K562 (cell line): ENCODE data around the gene PGP. TPM values are rescaled to one million over a fixed set of nuclear protein-coding genes. Genes with fewer than 3 reads are reported as not detected.

Source experiments
- ATAC-seq: fragments of 200-7000 bp; cut with Tn5 transposase; 3 replicates; pipeline ENCODE4 v1.9.1; 2020; ENCODE audit warnings: moderate library complexity
- BruUV-seq: library from RNA; stranded (reverse); fragments of 400-500 nt; replicated peaks from 2 replicates; lab custom pipeline; 2021; lab: Mats Ljungman, UMichigan
- CTCF ChIA-PET: fragments of 300-600 bp; formaldehyde crosslinking; extraction: SDS; loops from one replicate; lab custom pipeline; 2021; ENCODE audit warnings: low intra/inter-chr PET ratio; lab: Yijun Ruan, JAX
- POLR2A ChIA-PET: fragments of 300-600, 350-650 bp; sonication (Branson Sonifier 250); formaldehyde crosslinking; extraction: SDS; loops from one replicate; lab custom pipeline; 2021; ENCODE audit warnings: antibody characterized with exemption, inconsistent platforms; lab: Yijun Ruan, JAX
- DNase-seq, 4 experiments: peaks; one replicate each; pipeline versions ENCODE4 v3.0.0 to v3.0.0-alpha.2; 2011 to 2018; ENCODE audit warnings: low spot score in 3 of 4, mixed read lengths in 3 of 4; ENCODE audit errors: extremely low read depth in 1 of 4
- FAIRE-seq: peaks from 2 replicates; lab custom pipeline; 2011; peaks lifted over from hg19 to GRCh38; lab: Jason Lieb, UNC
- H2AFZ ChIP-seq: 2 replicates; pipeline ENCODE4 v1.6.0; 2011; ENCODE audit warnings: low read depth, low read length, control low read depth, inconsistent platforms
- H3K27ac ChIP-seq: fragments of 200-600 bp; 3 replicates; pipeline ENCODE4 v1.8.0; 2011; ENCODE audit warnings: low read depth, mild to moderate bottlenecking, control low read depth, inconsistent platforms, low read length, moderate library complexity, mixed read lengths; ENCODE audit errors: extremely low read depth
- H3K27me3 ChIP-seq, 2 experiments: fragments of 300-600 bp in 1 of 2; 2 replicates in 1 of 2; 3 replicates in 1 of 2; pipeline versions ENCODE4 v1.6.0 to v1.8.0; 2011; ENCODE audit warnings: inconsistent platforms in 2 of 2, low read length in 2 of 2, mild to moderate bottlenecking in 1 of 2, mixed read lengths in 1 of 2, moderate library complexity in 1 of 2; ENCODE audit not compliant: control insufficient read depth in 2 of 2, insufficient read depth in 2 of 2
- H3K36me3 ChIP-seq: fragments of 300-600 bp; 3 replicates; pipeline ENCODE4 v1.8.0; 2011; ENCODE audit warnings: mild to moderate bottlenecking, low read length, inconsistent platforms; ENCODE audit not compliant: control insufficient read depth, insufficient read depth
- H3K4me1 ChIP-seq, 2 experiments: fragments of 200-600 bp in 1 of 2; replicated peaks in 1 of 2; 2 replicates in 1 of 2; 3 replicates in 1 of 2; pipeline versions ENCODE4 v1.5.1 to v1.8.0; 2011; ENCODE audit warnings: inconsistent platforms in 2 of 2, low read length in 2 of 2, mild to moderate bottlenecking in 1 of 2, mixed read lengths in 1 of 2, moderate library complexity in 1 of 2; ENCODE audit not compliant: control insufficient read depth in 2 of 2, insufficient read depth in 2 of 2
- H3K4me2 ChIP-seq: 2 replicates; pipeline ENCODE4 v1.6.1; 2011; ENCODE audit warnings: low read length, control low read depth, inconsistent platforms, mixed read lengths; ENCODE audit not compliant: insufficient read depth
- H3K4me3 ChIP-seq: fragments of 200-600 bp; sonication (generic), shearing (Covaris generic); 2 replicates; pipeline ENCODE4 v1.5.1; 2016; ENCODE audit warnings: control low read depth, inconsistent platforms
- H3K79me2 ChIP-seq: fragments of 200-600 bp; 3 replicates; pipeline ENCODE4 v1.8.0; 2011; ENCODE audit warnings: low read length, inconsistent platforms; ENCODE audit not compliant: control insufficient read depth, insufficient read depth
- H3K9ac ChIP-seq, 2 experiments: 2 replicates each; pipeline versions ENCODE4 v1.6.0 to v1.6.1; 2011; ENCODE audit warnings: low read depth in 2 of 2, low read length in 2 of 2, control low read depth in 1 of 2, inconsistent platforms in 1 of 2, mild to moderate bottlenecking in 1 of 2, mixed read lengths in 1 of 2; ENCODE audit not compliant: insufficient read depth in 1 of 2
- H3K9me1 ChIP-seq: one replicate; pipeline ENCODE4 v1.6.0; 2011; ENCODE audit warnings: inconsistent platforms, mild to moderate bottlenecking, low read length, moderate library complexity; ENCODE audit not compliant: control insufficient read depth, insufficient read depth
- H3K9me3 ChIP-seq: replicated peaks from 2 replicates; pipeline ENCODE4 v1.5.1; 2011; ENCODE audit warnings: low read depth, low read length, inconsistent platforms; ENCODE audit not compliant: control insufficient read depth, insufficient read depth
- H4K20me1 ChIP-seq: replicated peaks from 2 replicates; pipeline ENCODE4 v1.6.1; 2011; ENCODE audit warnings: low read length, inconsistent platforms, mixed read lengths; ENCODE audit not compliant: control insufficient read depth, insufficient read depth
- SAP30 ChIP-seq: fragments of 200-600 bp; sonication (generic); IDR thresholded peaks from 2 replicates; pipeline ENCODE4 v1.6.1; 2012; ENCODE audit warnings: borderline replicate concordance, low read depth, mild to moderate bottlenecking, moderate library complexity, low read length, control low read depth, inconsistent platforms; ENCODE audit not compliant: insufficient read depth, poor library complexity, severe bottlenecking
- WGBS: fragments of 100-300 bp; shearing (Covaris generic); methylation state at CpG from one replicate; pipeline ENCODE4 v1.1.6; 2016; ENCODE audit warnings: low coverage, mixed read lengths; ENCODE audit not compliant: insufficient coverage; ENCODE audit errors: missing lambda C conversion rate; 5-methylcytosine and 5-hydroxymethylcytosine counted together
- in situ Hi-C: fragments of 300-500 bp; cut with MboI; formaldehyde crosslinking; loops from 4 replicates; pipeline ENCODE4 v1.15.0; 2018; ENCODE audit warnings: inconsistent platforms, mixed read lengths
- intact Hi-C: fragments of 100-400 bp; cut with micrococcal nuclease; formaldehyde crosslinking; loops from 2 replicates; pipeline ENCODE4 v1.14.2; 2022
- polyA plus RNA-seq, 8 experiments: library from polyadenylated mRNA; depleted of rRNA in 4 of 8; stranded (reverse) in 5 of 8; unstranded in 3 of 8; fragments of >200 nt; fragmentation: Nextera tagmentation in 2 of 8; fragmentation: Illumina TruSeq in 1 of 8; extraction: Ambion mirVana in 2 of 8; extraction: Trizol in 1 of 8; gene quantifications; 2 replicates each; pipeline versions ENCODE4 v1.2.1 to v1.2.3, GENCODE V29; 2011 to 2014; ENCODE audit warnings: inconsistent platforms in 1 of 8, missing spikeins in 1 of 8
- total RNA-seq, 7 experiments: library from RNA; depleted of rRNA in 6 of 7; stranded (reverse); fragments of >200 nt in 6 of 7; fragmentation: Illumina TruSeq in 2 of 7; extraction: Trizol in 2 of 7; gene quantifications; 2 replicates each; pipeline versions ENCODE4 v1.2.1 to v1.2.3, GENCODE V29; 2011 to 2021; ENCODE audit warnings: low replicate concordance in 1 of 7
- TF ChIP-seq, protein P1 (sequence below): IDR thresholded peaks from 2 replicates; pipeline ENCODE4 v1.6.1; 2011; ENCODE audit warnings: borderline replicate concordance, low read depth, mild to moderate bottlenecking, moderate library complexity, low read length; ENCODE audit not compliant: insufficient read depth, poor library complexity, severe bottlenecking
- TF ChIP-seq, protein P2 (sequence below): sonication (generic); formaldehyde crosslinking; IDR thresholded peaks from 2 replicates; pipeline ENCODE4 v1.8.0; 2023; ENCODE audit warnings: mild to moderate bottlenecking, missing genetic modification reagents

PGP gene
- total and polyA plus RNA-seq, 9 of the 15 experiments (the other 6 are each of a cell fraction or from before 2014, with no cell fraction given), result 1.1 to 57.6 (median 19.6) TPM

DNA sequence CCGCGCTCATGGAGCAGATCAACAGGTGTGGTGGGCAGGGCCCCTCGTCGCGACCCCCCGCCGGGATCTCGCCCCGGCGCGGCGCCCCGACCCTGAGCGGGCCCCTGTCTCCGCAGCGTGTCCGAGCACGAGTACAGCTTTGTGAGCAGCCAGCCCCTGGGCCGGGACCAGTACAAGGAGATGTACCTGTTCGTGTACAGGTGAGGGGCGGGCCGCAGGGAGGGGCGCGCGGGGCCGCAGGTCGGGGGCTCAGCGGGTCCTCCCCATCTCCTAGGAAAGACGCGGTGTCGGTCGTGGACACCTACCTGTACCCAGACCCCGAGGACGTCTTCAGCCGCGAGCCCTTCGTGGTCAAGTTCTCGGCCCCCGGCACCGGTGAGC lies 22.5 kb upstream of the PGP start:
- DNase-seq, result no peak
- H3K27ac ChIP-seq, result no peak overlapping the region
- POLR2A ChIA-PET, result interaction anchor here (6.6 kb wide), 1 partner anchor 14 kb away, joined by 39 read pairs; the partner anchor contains the start of gene ECI1
- H4K20me1 ChIP-seq, result no peaks in the 10 kb centered on the region
- no peak overlapping the region for H3K4me3 ChIP-seq
- H3K9ac ChIP-seq, result no peak overlapping the region
- no peak for FAIRE-seq
- H3K36me3 ChIP-seq, result peaks cover 57% of the 10 kb centered on the region; the same call in 2 of the 3 replicates
- intact Hi-C loops, result no loop called here
- TF ChIP-seq, protein P1, sequence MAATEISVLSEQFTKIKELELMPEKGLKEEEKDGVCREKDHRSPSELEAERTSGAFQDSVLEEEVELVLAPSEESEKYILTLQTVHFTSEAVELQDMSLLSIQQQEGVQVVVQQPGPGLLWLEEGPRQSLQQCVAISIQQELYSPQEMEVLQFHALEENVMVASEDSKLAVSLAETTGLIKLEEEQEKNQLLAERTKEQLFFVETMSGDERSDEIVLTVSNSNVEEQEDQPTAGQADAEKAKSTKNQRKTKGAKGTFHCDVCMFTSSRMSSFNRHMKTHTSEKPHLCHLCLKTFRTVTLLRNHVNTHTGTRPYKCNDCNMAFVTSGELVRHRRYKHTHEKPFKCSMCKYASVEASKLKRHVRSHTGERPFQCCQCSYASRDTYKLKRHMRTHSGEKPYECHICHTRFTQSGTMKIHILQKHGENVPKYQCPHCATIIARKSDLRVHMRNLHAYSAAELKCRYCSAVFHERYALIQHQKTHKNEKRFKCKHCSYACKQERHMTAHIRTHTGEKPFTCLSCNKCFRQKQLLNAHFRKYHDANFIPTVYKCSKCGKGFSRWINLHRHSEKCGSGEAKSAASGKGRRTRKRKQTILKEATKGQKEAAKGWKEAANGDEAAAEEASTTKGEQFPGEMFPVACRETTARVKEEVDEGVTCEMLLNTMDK, result no peak
- TF ChIP-seq, protein P2, sequence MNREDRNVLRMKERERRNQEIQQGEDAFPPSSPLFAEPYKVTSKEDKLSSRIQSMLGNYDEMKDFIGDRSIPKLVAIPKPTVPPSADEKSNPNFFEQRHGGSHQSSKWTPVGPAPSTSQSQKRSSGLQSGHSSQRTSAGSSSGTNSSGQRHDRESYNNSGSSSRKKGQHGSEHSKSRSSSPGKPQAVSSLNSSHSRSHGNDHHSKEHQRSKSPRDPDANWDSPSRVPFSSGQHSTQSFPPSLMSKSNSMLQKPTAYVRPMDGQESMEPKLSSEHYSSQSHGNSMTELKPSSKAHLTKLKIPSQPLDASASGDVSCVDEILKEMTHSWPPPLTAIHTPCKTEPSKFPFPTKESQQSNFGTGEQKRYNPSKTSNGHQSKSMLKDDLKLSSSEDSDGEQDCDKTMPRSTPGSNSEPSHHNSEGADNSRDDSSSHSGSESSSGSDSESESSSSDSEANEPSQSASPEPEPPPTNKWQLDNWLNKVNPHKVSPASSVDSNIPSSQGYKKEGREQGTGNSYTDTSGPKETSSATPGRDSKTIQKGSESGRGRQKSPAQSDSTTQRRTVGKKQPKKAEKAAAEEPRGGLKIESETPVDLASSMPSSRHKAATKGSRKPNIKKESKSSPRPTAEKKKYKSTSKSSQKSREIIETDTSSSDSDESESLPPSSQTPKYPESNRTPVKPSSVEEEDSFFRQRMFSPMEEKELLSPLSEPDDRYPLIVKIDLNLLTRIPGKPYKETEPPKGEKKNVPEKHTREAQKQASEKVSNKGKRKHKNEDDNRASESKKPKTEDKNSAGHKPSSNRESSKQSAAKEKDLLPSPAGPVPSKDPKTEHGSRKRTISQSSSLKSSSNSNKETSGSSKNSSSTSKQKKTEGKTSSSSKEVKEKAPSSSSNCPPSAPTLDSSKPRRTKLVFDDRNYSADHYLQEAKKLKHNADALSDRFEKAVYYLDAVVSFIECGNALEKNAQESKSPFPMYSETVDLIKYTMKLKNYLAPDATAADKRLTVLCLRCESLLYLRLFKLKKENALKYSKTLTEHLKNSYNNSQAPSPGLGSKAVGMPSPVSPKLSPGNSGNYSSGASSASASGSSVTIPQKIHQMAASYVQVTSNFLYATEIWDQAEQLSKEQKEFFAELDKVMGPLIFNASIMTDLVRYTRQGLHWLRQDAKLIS (CRISPR knock-in tag), result no peak
- TF ChIP-seq SAP30, result no peak
- TF ChIP-seq, all 486 proteins: peak for 0
- CTCF ChIA-PET, result no interaction called here
- ATAC-seq, result no peak
- no peak overlapping the region for H3K4me2 ChIP-seq
- no peaks in the 10 kb centered on the region for H3K79me2 ChIP-seq
- no TSS peak for BruUV-seq
- peaks cover 0 to 53% of the 10 kb centered on the region in 2 experiments; a peak in 2 of 5 replicates for H3K4me1 ChIP-seq
- no peaks in the 10 kb centered on the region for H3K9me1 ChIP-seq
- H2AFZ ChIP-seq, result no peak overlapping the region
- in situ Hi-C loops, result no loop called here
- no peaks in the 10 kb centered on the region for H3K9me3 ChIP-seq
- no peaks in the 10 kb centered on the region for H3K27me3 ChIP-seq
- no CpG with 5 or more reads among the region's 40 CpGs for WGBS
